H9 (cell line): ENCODE measurements around the gene STARD8. TPM values are rescaled to one million over a fixed set of nuclear protein-coding genes. Genes with fewer than 3 reads are reported as not detected.

Source experiments
- DNase-seq: peaks from one replicate; pipeline ENCODE4 v3.0.0-alpha.2; 2017
- H2AFZ ChIP-seq: one replicate; pipeline ENCODE4 v1.6.1; 2013; ENCODE audit warnings: mild to moderate bottlenecking, low read length, control low read depth, moderate library complexity
- H2AK5ac ChIP-seq: 2 replicates; pipeline ENCODE4 v1.6.1; 2013; ENCODE audit warnings: low read length, control low read depth, mixed read lengths; ENCODE audit not compliant: insufficient read length
- H2BK120ac ChIP-seq: one replicate; pipeline ENCODE4 v1.6.1; 2013; ENCODE audit warnings: low read depth, mild to moderate bottlenecking, low read length, control low read depth, inconsistent platforms; ENCODE audit not compliant: poor library complexity, severe bottlenecking
- H2BK12ac ChIP-seq: 2 replicates; pipeline ENCODE4 v1.6.1; 2013; ENCODE audit warnings: low read length, control low read depth, mixed read lengths, low read depth; ENCODE audit not compliant: insufficient read length
- H2BK15ac ChIP-seq: 2 replicates; pipeline ENCODE4 v1.6.1; 2013; ENCODE audit warnings: low read depth, low read length, control low read depth
- H2BK20ac ChIP-seq: one replicate; pipeline ENCODE4 v1.6.1; 2013; ENCODE audit warnings: low read depth, mild to moderate bottlenecking, low read length, control low read depth, inconsistent platforms; ENCODE audit not compliant: poor library complexity, severe bottlenecking
- H2BK5ac ChIP-seq: 2 replicates; pipeline ENCODE4 v1.6.1; 2013; ENCODE audit warnings: low read length, control low read depth, mixed read lengths; ENCODE audit not compliant: insufficient read length
- H3K14ac ChIP-seq: 2 replicates; pipeline ENCODE4 v1.6.1; 2013; ENCODE audit warnings: low read length, control low read depth; ENCODE audit not compliant: insufficient read depth
- H3K18ac ChIP-seq: 2 replicates; pipeline ENCODE4 v1.6.1; 2013; ENCODE audit warnings: low read depth, mild to moderate bottlenecking, mixed read lengths, low read length, control low read depth; ENCODE audit not compliant: insufficient read length
- H3K23ac ChIP-seq: 2 replicates; pipeline ENCODE4 v1.6.1; 2013; ENCODE audit warnings: low read length, control low read depth, mixed read lengths, low read depth; ENCODE audit not compliant: insufficient read length
- H3K23me2 ChIP-seq: 2 replicates; pipeline ENCODE4 v1.6.1; 2013; ENCODE audit warnings: low read depth, mild to moderate bottlenecking, mixed read lengths, low read length, control low read depth; ENCODE audit not compliant: insufficient read length, poor library complexity, severe bottlenecking
- H3K27ac ChIP-seq: 2 replicates; pipeline ENCODE4 v1.5.1; 2013; ENCODE audit warnings: low read length, control low read depth, mixed read lengths, low read depth; ENCODE audit not compliant: insufficient read length
- H3K27me3 ChIP-seq: 2 replicates; pipeline ENCODE4 v1.6.1; 2013; ENCODE audit warnings: low read length, control low read depth, inconsistent platforms; ENCODE audit not compliant: insufficient read depth
- H3K4ac ChIP-seq: 2 replicates; pipeline ENCODE4 v1.6.1; 2013; ENCODE audit warnings: low read depth, mild to moderate bottlenecking, control low read depth, inconsistent platforms, low read length, moderate library complexity
- H3K4me1 ChIP-seq: 2 replicates; pipeline ENCODE4 v1.6.1; 2013; ENCODE audit warnings: low read length, control low read depth, inconsistent platforms; ENCODE audit not compliant: insufficient read depth
- H3K4me2 ChIP-seq: 2 replicates; pipeline ENCODE4 v1.6.1; 2013; ENCODE audit warnings: low read length, control low read depth, mixed read lengths; ENCODE audit not compliant: insufficient read length, insufficient read depth
- H3K56ac ChIP-seq: 2 replicates; pipeline ENCODE4 v1.6.1; 2013; ENCODE audit warnings: low read depth, mild to moderate bottlenecking, mixed read lengths, low read length, control low read depth; ENCODE audit not compliant: insufficient read length
- H3K79me1 ChIP-seq: 2 replicates; pipeline ENCODE4 v1.6.1; 2013; ENCODE audit warnings: low read depth, mild to moderate bottlenecking, moderate library complexity, low read length, control low read depth, inconsistent platforms; ENCODE audit not compliant: insufficient read depth, poor library complexity, severe bottlenecking
- H3K79me2 ChIP-seq: 2 replicates; pipeline ENCODE4 v1.6.1; 2013; ENCODE audit warnings: low read length, control low read depth, inconsistent platforms; ENCODE audit not compliant: insufficient read depth
- H3K9ac ChIP-seq: 2 replicates; pipeline ENCODE4 v1.6.1; 2013; ENCODE audit warnings: low read length, control low read depth, mixed read lengths; ENCODE audit not compliant: insufficient read length; ENCODE audit errors: extremely low read depth
- H3K9me3 ChIP-seq: one replicate; pipeline ENCODE4 v1.6.1; 2013; ENCODE audit warnings: low read depth, low read length, inconsistent platforms; ENCODE audit not compliant: control insufficient read depth
- H3T11ph ChIP-seq: one replicate; pipeline ENCODE4 v1.6.1; 2013; ENCODE audit warnings: mild to moderate bottlenecking, low read length, control low read depth, inconsistent platforms
- H4K20me1 ChIP-seq: one replicate; pipeline ENCODE4 v1.6.1; 2013; ENCODE audit not compliant: control insufficient read depth, insufficient read length, insufficient read depth
- H4K5ac ChIP-seq: 2 replicates; pipeline ENCODE4 v1.6.1; 2013; ENCODE audit warnings: low read depth, mild to moderate bottlenecking, mixed read lengths, low read length, control low read depth; ENCODE audit not compliant: insufficient read length
- H4K8ac ChIP-seq: replicated peaks from 2 replicates; pipeline ENCODE4 v1.6.1; 2013; ENCODE audit warnings: low read length, control low read depth, mixed read lengths, low read depth; ENCODE audit not compliant: insufficient read length
- H4K91ac ChIP-seq: 2 replicates; pipeline ENCODE4 v1.6.1; 2013; ENCODE audit warnings: low read depth, mild to moderate bottlenecking, moderate library complexity, mixed read lengths, low read length, control low read depth; ENCODE audit not compliant: insufficient read length
- H3K27ac Mint-ChIP-seq, 3 experiments: 2 replicates in 2 of 3; 3 replicates in 1 of 3; pipeline ENCODE4 v1.8.0; 2020 to 2021; ENCODE audit warnings: mixed read lengths in 3 of 3, mild to moderate bottlenecking in 1 of 3, moderate library complexity in 1 of 3
- H3K27me3 Mint-ChIP-seq: 2 replicates; pipeline ENCODE4 v1.8.0; 2021; ENCODE audit warnings: low read depth, mild to moderate bottlenecking, moderate library complexity, mixed read lengths
- H3K36me3 Mint-ChIP-seq, 3 experiments: 2 replicates in 2 of 3; 3 replicates in 1 of 3; pipeline ENCODE4 v1.8.0; 2020 to 2021; ENCODE audit warnings: low read depth in 3 of 3, mixed read lengths in 3 of 3; ENCODE audit not compliant: insufficient read depth in 1 of 3
- H3K4me1 Mint-ChIP-seq, 2 experiments: 2 replicates each; pipeline ENCODE4 v1.8.0; 2020; ENCODE audit warnings: mixed read lengths in 2 of 2
- H3K4me3 Mint-ChIP-seq, 2 experiments: 2 replicates in 1 of 2; 3 replicates in 1 of 2; pipeline ENCODE4 v1.8.0; 2020 to 2021; ENCODE audit warnings: mild to moderate bottlenecking in 2 of 2, mixed read lengths in 2 of 2, moderate library complexity in 1 of 2
- H3K9me3 Mint-ChIP-seq, 2 experiments: 2 replicates in 1 of 2; 3 replicates in 1 of 2; pipeline ENCODE4 v1.8.0; 2020; ENCODE audit warnings: mild to moderate bottlenecking in 2 of 2, mixed read lengths in 2 of 2, moderate library complexity in 1 of 2
- CTCF ChIP-seq: fragments of 200-600 bp; sonication (generic); conservative IDR thresholded peaks from 3 replicates; pipeline ENCODE4 v1.8.0; 2021; ENCODE audit warnings: antibody characterized with exemption, mild to moderate bottlenecking
- WGBS: extraction: QIAGEN DNeasy Blood & Tissue Kit; methylation state at CpG from one replicate; pipeline ENCODE4 v1.1.7; 2013; ENCODE audit warnings: missing lambda C conversion rate, low lambda C conversion rate, mixed read lengths; ENCODE audit not compliant: insufficient read length; ENCODE audit errors: extremely low coverage; 5-methylcytosine and 5-hydroxymethylcytosine counted together
- total RNA-seq: library from RNA; stranded (reverse); gene quantifications from 2 replicates; pipeline ENCODE4 v1.2.1, GENCODE V29; 2021

The STARD8 gene
- total RNA-seq, 1 experiment from 2014 or later: 0.52 TPM

GRCh38 chrX:68710870-68711576 lies 63.6 kb downstream of the STARD8 start:
- no peak overlapping the region for H3K14ac ChIP-seq
- no CpG with 5 or more reads among the region's 4 CpGs for WGBS
- no peak overlapping the region for H2BK120ac ChIP-seq
- peaks cover 4% of the 10 kb centered on the region; the same call in 1 of the 2 replicates for H3K4me1 ChIP-seq
- no peak overlapping the region for H3K23ac ChIP-seq
- Mint-ChIP-seq H3K9me3 (peaks cover 66 to 68% of the 10 kb centered on the region in 2 experiments), H3K4me1 (peaks cover 8 to 13% of the 10 kb centered on the region in 2 experiments), H3K36me3 (peaks cover 0 to 5% (median 0%) of the 10 kb centered on the region in 3 experiments; a peak in 4 of 7 replicates), H3K4me3 (no peak overlapping the region), H3K27me3 (peaks cover 2% of the 10 kb centered on the region), H3K27ac (peak overlapping the region in 1 of 3 experiments; percentile 71; a peak in 1 of 7 replicates)
- no peak overlapping the region for H3T11ph ChIP-seq
- H3K9ac ChIP-seq: no peak overlapping the region
- peak; percentile 73 for DNase-seq
- no peak overlapping the region for H2BK5ac ChIP-seq
- no peak overlapping the region for H2AK5ac ChIP-seq
- H2BK15ac ChIP-seq: no peak overlapping the region
- H3K79me2 ChIP-seq: no peaks in the 10 kb centered on the region
- H2BK20ac ChIP-seq: no peak overlapping the region
- no peak overlapping the region for H3K56ac ChIP-seq
- no peak overlapping the region for H4K8ac ChIP-seq
- H3K79me1 ChIP-seq: no peaks in the 10 kb centered on the region
- H4K5ac ChIP-seq: no peak overlapping the region
- H3K9me3 ChIP-seq: peaks cover 58% of the 10 kb centered on the region
- no peak overlapping the region for H2AFZ ChIP-seq
- H3K27ac ChIP-seq: no peak overlapping the region
- no peak overlapping the region for H4K91ac ChIP-seq
- no peak overlapping the region for H3K4me2 ChIP-seq
- H3K18ac ChIP-seq: no peak overlapping the region
- no peak overlapping the region for H2BK12ac ChIP-seq
- TF ChIP-seq CTCF: peak; percentile 75
- no peaks in the 10 kb centered on the region for H4K20me1 ChIP-seq
- no peaks in the 10 kb centered on the region for H3K23me2 ChIP-seq
- H3K27me3 ChIP-seq: no peaks in the 10 kb centered on the region
- H3K4ac ChIP-seq: no peak overlapping the region
